ENCODE data around the gene CLTCL1.

- TF ChIP-seq GATA3 (IDR thresholded peaks at IDR 0.05; ENCODE audit: low read depth, low read length) (no peak), GATA2 (IDR thresholded peaks at IDR 0.05; ENCODE audit: low read depth, low read length) (no peak)
Observed at GRCh38 chr22:19201130-19201868, 90.2 kb downstream of the CLTCL1 start.

Measured in SH-SY5Y (cell line).